Endothelial cell of umbilical vein (primary cell): ENCODE results near the gene RNU5D-1. TPM values are rescaled to one million over a fixed set of nuclear protein-coding genes. Genes with fewer than 3 reads are reported as not detected.

Experiments
- BruUV-seq: library from RNA; stranded (reverse); fragments of 400-500 nt; replicated peaks from 2 replicates; lab custom pipeline; 2021; lab: Mats Ljungman, UMichigan
- CTCF ChIA-PET: fragments of 300-600, 350-600 bp; sonication (Branson Sonifier 250); formaldehyde crosslinking; loops from one replicate; lab custom pipeline; 2021; ENCODE audit warnings: antibody characterized with exemption, inconsistent platforms; lab: Charles Lee
- POLR2A ChIA-PET: fragments of 300-600, 350-600 bp; sonication (Branson Sonifier 250); formaldehyde crosslinking; loops from one replicate; lab custom pipeline; 2021; ENCODE audit warnings: antibody characterized with exemption, inconsistent platforms; lab: Charles Lee
- DNase-seq: peaks from one replicate; pipeline ENCODE4 v3.0.0-alpha.2; 2011; ENCODE audit warnings: low read depth, low spot score
- FAIRE-seq: peaks from 2 replicates; lab custom pipeline; 2011; peaks lifted over from hg19 to GRCh38; lab: Jason Lieb, UNC
- H2AFZ ChIP-seq: 2 replicates; pipeline ENCODE4 v1.6.0; 2012; ENCODE audit warnings: low read depth, low read length, control low read depth, inconsistent platforms
- H3K27ac ChIP-seq: 2 replicates; pipeline ENCODE4 v1.5.1; 2011; ENCODE audit warnings: low read depth, mild to moderate bottlenecking, control low read depth, low read length, moderate library complexity; ENCODE audit not compliant: insufficient read depth
- H3K27me3 ChIP-seq, 2 experiments: 2 replicates each; pipeline versions ENCODE4 v1.6.0 to v1.6.1; 2011; ENCODE audit warnings: low read length in 2 of 2, mixed read lengths in 1 of 2; ENCODE audit not compliant: control insufficient read depth in 2 of 2, insufficient read depth in 2 of 2
- H3K36me3 ChIP-seq, 2 experiments: 2 replicates in 1 of 2; 3 replicates in 1 of 2; pipeline ENCODE4 v1.5.1; 2011; ENCODE audit warnings: low read length in 2 of 2, mild to moderate bottlenecking in 1 of 2, moderate library complexity in 1 of 2; ENCODE audit not compliant: control insufficient read depth in 2 of 2, insufficient read depth in 2 of 2; ENCODE audit errors: extremely low read depth in 1 of 2
- H3K4me1 ChIP-seq: 3 replicates; pipeline ENCODE4 v1.5.1; 2011; ENCODE audit warnings: mild to moderate bottlenecking, low read length; ENCODE audit not compliant: control insufficient read depth, insufficient read depth; ENCODE audit errors: extremely low read depth
- H3K4me2 ChIP-seq: 2 replicates; pipeline ENCODE4 v1.6.1; 2011; ENCODE audit warnings: low read length, control low read depth, mixed read lengths; ENCODE audit not compliant: insufficient read depth
- H3K4me3 ChIP-seq, 3 experiments: fragments of 200-600 bp in 1 of 3; sonication (generic), shearing (Covaris generic) in 1 of 3; replicated peaks in 1 of 3; 2 replicates each; pipeline ENCODE4 v1.5.1; 2011 to 2016; ENCODE audit warnings: control low read depth in 3 of 3, low read length in 3 of 3, mild to moderate bottlenecking in 2 of 3, inconsistent platforms in 1 of 3, low read depth in 1 of 3, moderate library complexity in 1 of 3; ENCODE audit not compliant: insufficient read depth in 1 of 3
- H3K79me2 ChIP-seq: 2 replicates; pipeline ENCODE4 v1.6.0; 2012; ENCODE audit warnings: low read length, inconsistent platforms; ENCODE audit not compliant: control insufficient read depth, insufficient read depth
- H3K9ac ChIP-seq: replicated peaks from 2 replicates; pipeline ENCODE3; 2011; ENCODE audit warnings: low read length, control low read depth; ENCODE audit not compliant: insufficient read depth; ENCODE audit errors: extremely low read depth
- H3K9me1 ChIP-seq: replicated peaks from 3 replicates; pipeline ENCODE4 v1.6.0; 2011; ENCODE audit warnings: mild to moderate bottlenecking, low read length; ENCODE audit not compliant: control insufficient read depth, insufficient read depth; ENCODE audit errors: extremely low read depth
- H3K9me3 ChIP-seq: replicated peaks from 2 replicates; pipeline ENCODE4 v1.5.1; 2012; ENCODE audit warnings: low read length, inconsistent platforms; ENCODE audit not compliant: control insufficient read depth, insufficient read depth
- H4K20me1 ChIP-seq: replicated peaks from 2 replicates; pipeline ENCODE3; 2011; ENCODE audit warnings: mild to moderate bottlenecking, low read length; ENCODE audit not compliant: control insufficient read depth, insufficient read depth; ENCODE audit errors: extremely low read depth
- EZH2 ChIP-seq: IDR thresholded peaks from 2 replicates; pipeline ENCODE4 v1.6.1; 2012; ENCODE audit warnings: borderline replicate concordance, low read depth, mild to moderate bottlenecking, moderate library complexity, low read length, inconsistent platforms; ENCODE audit not compliant: severe bottlenecking
- FOS ChIP-seq: IDR thresholded peaks from 2 replicates; pipeline ENCODE4 v1.6.1; 2011; ENCODE audit warnings: mild to moderate bottlenecking, low read length, moderate library complexity, borderline replicate concordance; ENCODE audit not compliant: insufficient read depth
- GATA2 ChIP-seq: IDR thresholded peaks from 2 replicates; pipeline ENCODE4 v1.7.0; 2011; ENCODE audit warnings: low read depth, mild to moderate bottlenecking, moderate library complexity, mixed read lengths, low read length; ENCODE audit not compliant: insufficient read length, insufficient read depth
- JUN ChIP-seq: IDR thresholded peaks from 2 replicates; pipeline ENCODE4 v1.6.1; 2011; ENCODE audit warnings: borderline replicate concordance, low read depth; ENCODE audit not compliant: insufficient read length, insufficient read depth
- MYC ChIP-seq: IDR thresholded peaks from one replicate; pipeline ENCODE4 v1.6.1; 2011; ENCODE audit warnings: mild to moderate bottlenecking, low read depth, low read length
- POLR2A ChIP-seq: IDR thresholded peaks from 2 replicates; pipeline ENCODE4 v1.6.1; 2012; ENCODE audit warnings: low read depth, mild to moderate bottlenecking, control low read depth, low read length
- POLR2AphosphoS5 ChIP-seq: IDR thresholded peaks from 2 replicates; pipeline ENCODE4 v1.6.1; 2012; ENCODE audit warnings: low read depth, mild to moderate bottlenecking, control low read depth, low read length, moderate library complexity; ENCODE audit not compliant: insufficient read depth
- dilution Hi-C: fragments of 300-500 bp; cut with MboI; formaldehyde crosslinking; loops from one replicate; pipeline ENCODE4 v1.15.0; 2019; ENCODE audit warnings: low sequenced_read_pairs; ENCODE audit not compliant: extremely low pct_ligation_motif_present
- intact Hi-C: fragments of 100-400 bp; cut with micrococcal nuclease; formaldehyde crosslinking; loops from one replicate; pipeline ENCODE4 v1.10.0; 2022
- polyA plus RNA-seq, 4 experiments: library from polyadenylated mRNA; depleted of rRNA in 3 of 4; stranded (reverse) in 3 of 4; unstranded in 1 of 4; fragments of >200 nt; gene quantifications; 2 replicates each; pipeline versions ENCODE4 v1.2.1 to v1.2.3, GENCODE V29; 2011 to 2012; ENCODE audit warnings: missing spikeins in 1 of 4
- total RNA-seq: library from RNA; stranded (reverse); gene quantifications from 2 replicates; pipeline ENCODE4 v1.2.3, GENCODE V29; 2021
- TF ChIP-seq, protein P1 (sequence below), 2 donors: IDR thresholded peaks; 1 replicate in 1 of 2; 2 replicates in 1 of 2; pipeline ENCODE4 v1.5.1; 2011; ENCODE audit warnings: low read length in 2 of 2, mild to moderate bottlenecking in 2 of 2, moderate library complexity in 2 of 2, control low read depth in 1 of 2, inconsistent platforms in 1 of 2, low read depth in 1 of 2; ENCODE audit not compliant: insufficient read depth in 1 of 2; ENCODE audit errors: extremely low read depth in 1 of 2
- TF ChIP-seq, protein P2 (sequence below): IDR thresholded peaks from 2 replicates; pipeline ENCODE4 v1.6.1; 2011; ENCODE audit not compliant: insufficient read depth, insufficient read length

RNU5D-1 gene
- total and polyA plus RNA-seq, 2 donors (not counting 3 experiments of a cell fraction or from before 2014, with no cell fraction given), result not detected

DNA sequence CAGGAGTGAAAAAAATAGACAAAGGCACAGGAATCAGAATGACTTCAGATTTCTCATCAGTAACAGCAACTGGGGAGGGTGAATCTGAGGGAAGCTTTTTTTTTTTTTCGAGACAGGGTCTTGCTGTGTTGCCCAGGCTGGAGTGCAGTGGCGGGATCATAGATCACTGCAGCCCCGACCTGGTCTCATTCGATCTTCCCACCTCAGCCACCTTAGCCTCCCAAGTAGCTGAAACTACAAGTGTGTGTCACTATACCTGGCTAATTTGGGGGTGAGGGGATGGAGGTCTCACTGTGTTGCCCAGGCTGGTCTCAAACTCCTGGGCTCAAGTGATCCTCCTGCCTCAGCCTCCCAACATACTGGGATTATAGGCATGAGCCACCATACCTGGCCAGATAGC is 45.8 kb downstream of the RNU5D-1 start:
- H3K79me2 ChIP-seq, result no peaks in the 10 kb centered on the region
- no peak overlapping the region for H3K4me2 ChIP-seq
- H3K9me1 ChIP-seq, result no peaks in the 10 kb centered on the region
- POLR2A ChIA-PET, result no interaction called here
- H3K4me1 ChIP-seq, result no peaks in the 10 kb centered on the region
- H3K9ac ChIP-seq, result no peak overlapping the region
- H3K27ac ChIP-seq, result no peak overlapping the region
- BruUV-seq, result no TSS peak
- no peak overlapping the region for H3K4me3 ChIP-seq
- H3K9me3 ChIP-seq, result no peaks in the 10 kb centered on the region
- no peak overlapping the region for H2AFZ ChIP-seq
- CTCF ChIA-PET, result interaction anchor here (1.0 kb wide), 1 partner anchor 33 kb away, joined by 3 read pairs; no protein-coding TSS in a partner anchor
- H4K20me1 ChIP-seq, result no peaks in the 10 kb centered on the region
- peaks cover 0 to 6% of the 10 kb centered on the region in 2 experiments for H3K27me3 ChIP-seq
- intact Hi-C loops (no loop called here), dilution Hi-C loops (no loop called here)
- TF ChIP-seq, protein P1, sequence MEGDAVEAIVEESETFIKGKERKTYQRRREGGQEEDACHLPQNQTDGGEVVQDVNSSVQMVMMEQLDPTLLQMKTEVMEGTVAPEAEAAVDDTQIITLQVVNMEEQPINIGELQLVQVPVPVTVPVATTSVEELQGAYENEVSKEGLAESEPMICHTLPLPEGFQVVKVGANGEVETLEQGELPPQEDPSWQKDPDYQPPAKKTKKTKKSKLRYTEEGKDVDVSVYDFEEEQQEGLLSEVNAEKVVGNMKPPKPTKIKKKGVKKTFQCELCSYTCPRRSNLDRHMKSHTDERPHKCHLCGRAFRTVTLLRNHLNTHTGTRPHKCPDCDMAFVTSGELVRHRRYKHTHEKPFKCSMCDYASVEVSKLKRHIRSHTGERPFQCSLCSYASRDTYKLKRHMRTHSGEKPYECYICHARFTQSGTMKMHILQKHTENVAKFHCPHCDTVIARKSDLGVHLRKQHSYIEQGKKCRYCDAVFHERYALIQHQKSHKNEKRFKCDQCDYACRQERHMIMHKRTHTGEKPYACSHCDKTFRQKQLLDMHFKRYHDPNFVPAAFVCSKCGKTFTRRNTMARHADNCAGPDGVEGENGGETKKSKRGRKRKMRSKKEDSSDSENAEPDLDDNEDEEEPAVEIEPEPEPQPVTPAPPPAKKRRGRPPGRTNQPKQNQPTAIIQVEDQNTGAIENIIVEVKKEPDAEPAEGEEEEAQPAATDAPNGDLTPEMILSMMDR (IDR thresholded peaks at IDR 0.05; ENCODE audit: extremely low read depth in 1 of 2, insufficient read depth in 1 of 2, low read depth in 1 of 2, low read length in 2 of 2), result no peak
- TF ChIP-seq MYC (no peak), EZH2 (no peak), GATA2 (no peak), POLR2A (no peak), JUN (no peak), POLR2AphosphoS5 (no peak), FOS (no peak)
- TF ChIP-seq, protein P2, sequence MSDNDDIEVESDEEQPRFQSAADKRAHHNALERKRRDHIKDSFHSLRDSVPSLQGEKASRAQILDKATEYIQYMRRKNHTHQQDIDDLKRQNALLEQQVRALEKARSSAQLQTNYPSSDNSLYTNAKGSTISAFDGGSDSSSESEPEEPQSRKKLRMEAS, result no peak
- H3K36me3 ChIP-seq, result no peaks in the 10 kb centered on the region
- FAIRE-seq (no peak), DNase-seq (no peak)
